Caco-2 (cell line): ENCODE measurements around the gene APOA5. TPM values are rescaled to one million over a fixed set of nuclear protein-coding genes. Genes with fewer than 3 reads are reported as not detected.

Experiments used
- BruUV-seq: library from RNA; stranded (reverse); fragments of 400-500 nt; replicated peaks from 2 replicates; lab custom pipeline; 2021; lab: Mats Ljungman, UMichigan
- CTCF ChIA-PET: fragments of 300-600 bp; sonication (Branson Sonifier 250); formaldehyde crosslinking; loops from one replicate; lab custom pipeline; 2022; ENCODE audit warnings: antibody characterized with exemption; lab: Charles Lee
- POLR2A ChIA-PET: fragments of 300-600 bp; sonication (Branson Sonifier 250); formaldehyde crosslinking; loops from one replicate; lab custom pipeline; 2022; ENCODE audit warnings: antibody characterized with exemption; lab: Charles Lee
- DNase-seq, 2 experiments: peaks; one replicate each; pipeline versions ENCODE4 v3.0.0 to v3.0.0-alpha.2; 2020 to 2022
- H3K27me3 ChIP-seq: replicated peaks from 2 replicates; pipeline ENCODE4 v1.6.0; 2011; ENCODE audit warnings: low read length; ENCODE audit not compliant: control insufficient read depth, insufficient read depth
- H3K36me3 ChIP-seq: 2 replicates; pipeline ENCODE4 v1.5.1; 2011; ENCODE audit warnings: low read length; ENCODE audit not compliant: control insufficient read depth, insufficient read depth
- H3K4me1 ChIP-seq: fragments of 250-450 bp; sonication (Bioruptor Pico); 2 replicates; pipeline ENCODE4 v1.5.1; 2020; ENCODE audit warnings: mild to moderate bottlenecking
- H3K4me3 ChIP-seq: 2 replicates; pipeline ENCODE4 v1.5.1; 2011; ENCODE audit warnings: low read depth, mild to moderate bottlenecking, control low read depth, low read length
- H3K9me3 ChIP-seq: fragments of 250-450 bp; sonication (Bioruptor Pico); 2 replicates; pipeline ENCODE4 v1.5.1; 2020; ENCODE audit warnings: mild to moderate bottlenecking, moderate library complexity
- H3K27ac Mint-ChIP-seq: one replicate; pipeline ENCODE4 v1.8.0; 2022; ENCODE audit warnings: mixed read lengths; ENCODE audit not compliant: unreplicated experiment
- H3K27me3 Mint-ChIP-seq: one replicate; pipeline ENCODE4 v1.8.0; 2022; ENCODE audit warnings: mixed read lengths; ENCODE audit not compliant: insufficient read depth, unreplicated experiment
- H3K36me3 Mint-ChIP-seq: one replicate; pipeline ENCODE4 v1.8.0; 2022; ENCODE audit warnings: mild to moderate bottlenecking, mixed read lengths; ENCODE audit not compliant: insufficient read depth, unreplicated experiment
- H3K4me1 Mint-ChIP-seq: one replicate; pipeline ENCODE4 v1.8.0; 2022; ENCODE audit warnings: low read depth, mixed read lengths; ENCODE audit not compliant: unreplicated experiment
- H3K4me3 Mint-ChIP-seq: one replicate; pipeline ENCODE4 v1.8.0; 2022; ENCODE audit warnings: mild to moderate bottlenecking, moderate library complexity, mixed read lengths; ENCODE audit not compliant: unreplicated experiment
- H3K9me3 Mint-ChIP-seq: one replicate; pipeline ENCODE4 v1.8.0; 2022; ENCODE audit warnings: mixed read lengths; ENCODE audit not compliant: unreplicated experiment
- CTCF ChIP-seq, 2 experiments: fragments of 200-600 bp in 1 of 2; IDR thresholded peaks; 1 replicate in 1 of 2; 2 replicates in 1 of 2; pipeline versions ENCODE4 v1.5.1 to v1.8.0; 2011 to 2022; ENCODE audit warnings: antibody characterized with exemption in 1 of 2, control low read depth in 1 of 2, inconsistent platforms in 1 of 2, low read depth in 1 of 2, low read length in 1 of 2, mild to moderate bottlenecking in 1 of 2, moderate library complexity in 1 of 2; ENCODE audit not compliant: insufficient read depth in 1 of 2, severe bottlenecking in 1 of 2, unreplicated experiment in 1 of 2
- intact Hi-C: fragments of 100-400 bp; cut with micrococcal nuclease; formaldehyde crosslinking; loops from one replicate; pipeline ENCODE4 v1.10.0; 2022; ENCODE audit not compliant: unreplicated experiment
- total RNA-seq: library from RNA; stranded (reverse); gene quantifications from 2 replicates; pipeline ENCODE4 v1.2.3, GENCODE V29; 2022

Gene APOA5
- total RNA-seq, 1 experiment from 2014 or later: 2.5 TPM

GRCh38 chr11:116788975-116789374, 2.7 kb downstream of the APOA5 start:
- TF ChIP-seq CTCF (IDR thresholded peaks at IDR 0.05; ENCODE audit: insufficient read depth in 1 of 2, low read depth in 1 of 2, low read length in 1 of 2, severe bottlenecking in 1 of 2, unreplicated experiment in 1 of 2): no peak
- H3K4me3 Mint-ChIP-seq: peak overlapping the region; percentile 80
- Histone ChIP-seq H3K9me3 (no peaks in the 10 kb centered on the region), H3K4me1 (peaks cover 56% of the 10 kb centered on the region), H3K36me3 (peaks cover 14% of the 10 kb centered on the region), H3K27me3 (no peaks in the 10 kb centered on the region), H3K4me3 (peak overlapping the region; percentile 80)
- peak overlapping the region; percentile 94 for H3K27ac Mint-ChIP-seq
- peaks cover under 1% of the 10 kb centered on the region for H3K9me3 Mint-ChIP-seq
- POLR2A ChIA-PET: interaction anchor here (2.8 to 3.1 kb wide), 2 partner anchors 40 to 48 kb away, joined by 18 to 24 read pairs; partner anchors contain the start of genes APOA1 and APOC3
- CTCF ChIA-PET: interaction anchor here (1.4 to 5.5 kb wide), 5 partner anchors 19 to 54 kb away, joined by 6 to 52 read pairs (median 15); partner anchors contain the start of genes APOA1 and APOC3
- intact Hi-C loops: loop anchor here (1.0 to 5.0 kb wide), 3 partner anchors 16 to 308 kb away; partner anchors contain the start of genes APOC3 and SIK3
- BruUV-seq: no TSS peak
- peaks cover 50% of the 10 kb centered on the region for H3K4me1 Mint-ChIP-seq
- DNase-seq: peak in 1 of 2 experiments; percentile 26
- H3K27me3 Mint-ChIP-seq: no peaks in the 10 kb centered on the region
- peaks cover 41% of the 10 kb centered on the region for H3K36me3 Mint-ChIP-seq

GRCh38 chr11:116788534-116788933, 3.1 kb downstream of the APOA5 start:
- DNase-seq: no peak
- TF ChIP-seq CTCF (IDR thresholded peaks at IDR 0.05; ENCODE audit: insufficient read depth in 1 of 2, low read depth in 1 of 2, low read length in 1 of 2, severe bottlenecking in 1 of 2, unreplicated experiment in 1 of 2): no peak
- peak overlapping the region; percentile 80 for H3K4me3 Mint-ChIP-seq
- peaks cover 14% of the 10 kb centered on the region for H3K36me3 ChIP-seq
- intact Hi-C loops: loop anchor here (1.0 to 5.0 kb wide), 3 partner anchors 15 to 309 kb away; partner anchors contain the start of genes APOC3 and SIK3
- ChIA-PET CTCF (interaction anchor here (0.9 to 3.7 kb wide), 7 partner anchors 20 to 317 kb away, joined by 3 to 32 read pairs (median 6); partner anchors contain the start of genes APOA1 and APOC3), POLR2A (interaction anchor here (0.6 to 3.1 kb wide), 10 partner anchors 12 to 356 kb away, joined by 3 to 24 read pairs (median 4); partner anchors contain the start of genes APOA1, APOC3 and PAFAH1B2)
- no peaks in the 10 kb centered on the region for H3K27me3 ChIP-seq
- peak overlapping the region; percentile 94 for H3K27ac Mint-ChIP-seq
- H3K36me3 Mint-ChIP-seq: peaks cover 45% of the 10 kb centered on the region
- no peaks in the 10 kb centered on the region for H3K9me3 Mint-ChIP-seq
- peaks cover 48% of the 10 kb centered on the region for H3K4me1 Mint-ChIP-seq
- BruUV-seq: TSS peak; percentile 96
- no peaks in the 10 kb centered on the region for H3K27me3 Mint-ChIP-seq
- H3K9me3 ChIP-seq: no peaks in the 10 kb centered on the region
- H3K4me1 ChIP-seq: peaks cover 52% of the 10 kb centered on the region
- H3K4me3 ChIP-seq: peak overlapping the region; percentile 80

GRCh38 chr11:116787786-116788486, 3.7 kb downstream of the APOA5 start, which contains the start of gene ZPR1:
Gene ZPR1 (minus strand): TSS chr11:116788023. CDS start chr11:116787990, 33 bp downstream.
- peak; percentile 84 to 90 for DNase-seq
- H3K4me3 ChIP-seq: peak within 1 kb of the TSS; percentile 80
- POLR2A ChIA-PET: interaction anchor here (0.6 to 3.1 kb wide), 11 partner anchors 11 to 356 kb away, joined by 3 to 24 read pairs (median 4); partner anchors contain the start of genes APOA1, APOC3 and PAFAH1B2
- no peaks in the 10 kb centered on the region for H3K9me3 Mint-ChIP-seq
- peak within 1 kb of the TSS; percentile 94 for H3K27ac Mint-ChIP-seq
- TF ChIP-seq CTCF (IDR thresholded peaks at IDR 0.05; ENCODE audit: insufficient read depth in 1 of 2, low read depth in 1 of 2, low read length in 1 of 2, severe bottlenecking in 1 of 2, unreplicated experiment in 1 of 2): no peak
- H3K9me3 ChIP-seq: no peaks in the 10 kb centered on the region
- H3K4me1 Mint-ChIP-seq: peaks cover 42% of the 10 kb centered on the region
- peaks cover 51% of the 10 kb centered on the region for H3K36me3 Mint-ChIP-seq
- no TSS peak for BruUV-seq
- CTCF ChIA-PET: interaction anchor here (0.9 to 3.7 kb wide), 8 partner anchors 20 to 318 kb away, joined by 3 to 32 read pairs (median 4); partner anchors contain the start of genes APOA1 and APOC3
- H3K4me3 Mint-ChIP-seq: peak within 1 kb of the TSS; percentile 80
- peaks cover 46% of the 10 kb centered on the region for H3K4me1 ChIP-seq
- H3K36me3 ChIP-seq: peaks cover 15% of the 10 kb centered on the region
- intact Hi-C loops: loop anchor here (1.0 to 5.0 kb wide), 3 partner anchors 15 to 309 kb away; partner anchors contain the start of genes APOC3 and SIK3
- no peaks in the 10 kb centered on the region for H3K27me3 Mint-ChIP-seq
- H3K27me3 ChIP-seq: no peaks in the 10 kb centered on the region
